H9 (cell line): ENCODE measurements around the gene DCDC2C. TPM values are rescaled to one million over a fixed set of nuclear protein-coding genes. Genes with fewer than 3 reads are reported as not detected.

Source experiments
- DNase-seq: peaks from one replicate; pipeline ENCODE4 v3.0.0-alpha.2; 2017
- H2AFZ ChIP-seq: one replicate; pipeline ENCODE4 v1.6.1; 2013; ENCODE audit warnings: mild to moderate bottlenecking, low read length, control low read depth, moderate library complexity
- H2AK5ac ChIP-seq: 2 replicates; pipeline ENCODE4 v1.6.1; 2013; ENCODE audit warnings: low read length, control low read depth, mixed read lengths; ENCODE audit not compliant: insufficient read length
- H2BK120ac ChIP-seq: one replicate; pipeline ENCODE4 v1.6.1; 2013; ENCODE audit warnings: low read depth, mild to moderate bottlenecking, low read length, control low read depth, inconsistent platforms; ENCODE audit not compliant: poor library complexity, severe bottlenecking
- H2BK12ac ChIP-seq: 2 replicates; pipeline ENCODE4 v1.6.1; 2013; ENCODE audit warnings: low read length, control low read depth, mixed read lengths, low read depth; ENCODE audit not compliant: insufficient read length
- H2BK15ac ChIP-seq: 2 replicates; pipeline ENCODE4 v1.6.1; 2013; ENCODE audit warnings: low read depth, low read length, control low read depth
- H2BK20ac ChIP-seq: one replicate; pipeline ENCODE4 v1.6.1; 2013; ENCODE audit warnings: low read depth, mild to moderate bottlenecking, low read length, control low read depth, inconsistent platforms; ENCODE audit not compliant: poor library complexity, severe bottlenecking
- H2BK5ac ChIP-seq: 2 replicates; pipeline ENCODE4 v1.6.1; 2013; ENCODE audit warnings: low read length, control low read depth, mixed read lengths; ENCODE audit not compliant: insufficient read length
- H3K14ac ChIP-seq: 2 replicates; pipeline ENCODE4 v1.6.1; 2013; ENCODE audit warnings: low read length, control low read depth; ENCODE audit not compliant: insufficient read depth
- H3K18ac ChIP-seq: 2 replicates; pipeline ENCODE4 v1.6.1; 2013; ENCODE audit warnings: low read depth, mild to moderate bottlenecking, mixed read lengths, low read length, control low read depth; ENCODE audit not compliant: insufficient read length
- H3K23ac ChIP-seq: 2 replicates; pipeline ENCODE4 v1.6.1; 2013; ENCODE audit warnings: low read length, control low read depth, mixed read lengths, low read depth; ENCODE audit not compliant: insufficient read length
- H3K23me2 ChIP-seq: 2 replicates; pipeline ENCODE4 v1.6.1; 2013; ENCODE audit warnings: low read depth, mild to moderate bottlenecking, mixed read lengths, low read length, control low read depth; ENCODE audit not compliant: insufficient read length, poor library complexity, severe bottlenecking
- H3K27ac ChIP-seq: 2 replicates; pipeline ENCODE4 v1.5.1; 2013; ENCODE audit warnings: low read length, control low read depth, mixed read lengths, low read depth; ENCODE audit not compliant: insufficient read length
- H3K27me3 ChIP-seq: 2 replicates; pipeline ENCODE4 v1.6.1; 2013; ENCODE audit warnings: low read length, control low read depth, inconsistent platforms; ENCODE audit not compliant: insufficient read depth
- H3K4ac ChIP-seq: 2 replicates; pipeline ENCODE4 v1.6.1; 2013; ENCODE audit warnings: low read depth, mild to moderate bottlenecking, control low read depth, inconsistent platforms, low read length, moderate library complexity
- H3K4me1 ChIP-seq: 2 replicates; pipeline ENCODE4 v1.6.1; 2013; ENCODE audit warnings: low read length, control low read depth, inconsistent platforms; ENCODE audit not compliant: insufficient read depth
- H3K4me2 ChIP-seq: 2 replicates; pipeline ENCODE4 v1.6.1; 2013; ENCODE audit warnings: low read length, control low read depth, mixed read lengths; ENCODE audit not compliant: insufficient read length, insufficient read depth
- H3K56ac ChIP-seq: 2 replicates; pipeline ENCODE4 v1.6.1; 2013; ENCODE audit warnings: low read depth, mild to moderate bottlenecking, mixed read lengths, low read length, control low read depth; ENCODE audit not compliant: insufficient read length
- H3K79me1 ChIP-seq: 2 replicates; pipeline ENCODE4 v1.6.1; 2013; ENCODE audit warnings: low read depth, mild to moderate bottlenecking, moderate library complexity, low read length, control low read depth, inconsistent platforms; ENCODE audit not compliant: insufficient read depth, poor library complexity, severe bottlenecking
- H3K79me2 ChIP-seq: 2 replicates; pipeline ENCODE4 v1.6.1; 2013; ENCODE audit warnings: low read length, control low read depth, inconsistent platforms; ENCODE audit not compliant: insufficient read depth
- H3K9ac ChIP-seq: 2 replicates; pipeline ENCODE4 v1.6.1; 2013; ENCODE audit warnings: low read length, control low read depth, mixed read lengths; ENCODE audit not compliant: insufficient read length; ENCODE audit errors: extremely low read depth
- H3K9me3 ChIP-seq: one replicate; pipeline ENCODE4 v1.6.1; 2013; ENCODE audit warnings: low read depth, low read length, inconsistent platforms; ENCODE audit not compliant: control insufficient read depth
- H3T11ph ChIP-seq: one replicate; pipeline ENCODE4 v1.6.1; 2013; ENCODE audit warnings: mild to moderate bottlenecking, low read length, control low read depth, inconsistent platforms
- H4K20me1 ChIP-seq: one replicate; pipeline ENCODE4 v1.6.1; 2013; ENCODE audit not compliant: control insufficient read depth, insufficient read length, insufficient read depth
- H4K5ac ChIP-seq: 2 replicates; pipeline ENCODE4 v1.6.1; 2013; ENCODE audit warnings: low read depth, mild to moderate bottlenecking, mixed read lengths, low read length, control low read depth; ENCODE audit not compliant: insufficient read length
- H4K8ac ChIP-seq: replicated peaks from 2 replicates; pipeline ENCODE4 v1.6.1; 2013; ENCODE audit warnings: low read length, control low read depth, mixed read lengths, low read depth; ENCODE audit not compliant: insufficient read length
- H4K91ac ChIP-seq: 2 replicates; pipeline ENCODE4 v1.6.1; 2013; ENCODE audit warnings: low read depth, mild to moderate bottlenecking, moderate library complexity, mixed read lengths, low read length, control low read depth; ENCODE audit not compliant: insufficient read length
- H3K27ac Mint-ChIP-seq, 3 experiments: 2 replicates in 2 of 3; 3 replicates in 1 of 3; pipeline ENCODE4 v1.8.0; 2020 to 2021; ENCODE audit warnings: mixed read lengths in 3 of 3, mild to moderate bottlenecking in 1 of 3, moderate library complexity in 1 of 3
- H3K27me3 Mint-ChIP-seq: 2 replicates; pipeline ENCODE4 v1.8.0; 2021; ENCODE audit warnings: low read depth, mild to moderate bottlenecking, moderate library complexity, mixed read lengths
- H3K36me3 Mint-ChIP-seq, 3 experiments: 2 replicates in 2 of 3; 3 replicates in 1 of 3; pipeline ENCODE4 v1.8.0; 2020 to 2021; ENCODE audit warnings: low read depth in 3 of 3, mixed read lengths in 3 of 3; ENCODE audit not compliant: insufficient read depth in 1 of 3
- H3K4me1 Mint-ChIP-seq, 2 experiments: 2 replicates each; pipeline ENCODE4 v1.8.0; 2020; ENCODE audit warnings: mixed read lengths in 2 of 2
- H3K4me3 Mint-ChIP-seq, 2 experiments: 2 replicates in 1 of 2; 3 replicates in 1 of 2; pipeline ENCODE4 v1.8.0; 2020 to 2021; ENCODE audit warnings: mild to moderate bottlenecking in 2 of 2, mixed read lengths in 2 of 2, moderate library complexity in 1 of 2
- H3K9me3 Mint-ChIP-seq, 2 experiments: 2 replicates in 1 of 2; 3 replicates in 1 of 2; pipeline ENCODE4 v1.8.0; 2020; ENCODE audit warnings: mild to moderate bottlenecking in 2 of 2, mixed read lengths in 2 of 2, moderate library complexity in 1 of 2
- WGBS: extraction: QIAGEN DNeasy Blood & Tissue Kit; methylation state at CpG from one replicate; pipeline ENCODE4 v1.1.7; 2013; ENCODE audit warnings: missing lambda C conversion rate, low lambda C conversion rate, mixed read lengths; ENCODE audit not compliant: insufficient read length; ENCODE audit errors: extremely low coverage; 5-methylcytosine and 5-hydroxymethylcytosine counted together
- total RNA-seq: library from RNA; stranded (reverse); gene quantifications from 2 replicates; pipeline ENCODE4 v1.2.1, GENCODE V29; 2021
- TF ChIP-seq, protein P1 (sequence below): fragments of 200-600 bp; sonication (generic); conservative IDR thresholded peaks from 3 replicates; pipeline ENCODE4 v1.8.0; 2021; ENCODE audit warnings: antibody characterized with exemption, mild to moderate bottlenecking

DCDC2C gene
- total RNA-seq, 1 experiment from 2014 or later, result not detected

DNA sequence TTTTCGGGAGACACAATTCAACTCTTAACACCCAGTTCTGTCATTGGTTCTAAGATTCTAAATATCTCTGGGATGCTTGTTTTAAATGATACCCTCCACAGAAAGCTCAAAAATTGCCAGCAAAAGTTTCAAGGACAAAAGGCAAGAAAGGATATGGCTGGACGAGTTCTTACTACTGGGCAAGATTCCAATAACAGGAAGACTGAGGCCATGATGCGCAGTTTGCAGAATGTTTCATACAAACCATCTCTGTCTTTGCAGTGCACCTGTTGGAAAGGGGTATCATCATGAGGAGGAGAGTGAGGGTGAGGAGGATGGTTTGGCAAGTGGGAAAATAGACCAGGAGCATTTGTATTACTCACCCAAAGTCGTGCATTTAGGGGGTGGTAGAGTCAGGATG lies 172.8 kb downstream of the DCDC2C start:
- no peak for DNase-seq
- Histone ChIP-seq H3K56ac (no peak overlapping the region), H3K4me2 (no peak overlapping the region), H2AK5ac (no peak overlapping the region), H2BK120ac (no peak overlapping the region), H3K23ac (no peak overlapping the region), H3K9ac (no peak overlapping the region), H3K4me1 (no peaks in the 10 kb centered on the region), H4K8ac (no peak overlapping the region), H3K23me2 (no peaks in the 10 kb centered on the region), H4K91ac (no peak overlapping the region), H2AFZ (no peak overlapping the region), H4K20me1 (no peaks in the 10 kb centered on the region), H3T11ph (no peak overlapping the region), H3K79me1 (no peaks in the 10 kb centered on the region), H3K79me2 (no peaks in the 10 kb centered on the region), H3K14ac (no peak overlapping the region), H3K18ac (no peak overlapping the region), H2BK5ac (no peak overlapping the region), H2BK12ac (no peak overlapping the region), H3K27ac (no peak overlapping the region), H2BK15ac (no peak overlapping the region), H2BK20ac (no peak overlapping the region), H4K5ac (no peak overlapping the region), H3K27me3 (no peaks in the 10 kb centered on the region), H3K4ac (no peak overlapping the region), H3K9me3 (no peaks in the 10 kb centered on the region)
- H3K36me3 Mint-ChIP-seq, result peaks cover 0 to 3% (median 0%) of the 10 kb centered on the region in 3 experiments; a peak in 1 of 7 replicates
- peaks cover 0 to 7% of the 10 kb centered on the region in 2 experiments; a peak in 4 of 5 replicates for H3K9me3 Mint-ChIP-seq
- no CpG with 5 or more reads among the region's 4 CpGs for WGBS
- H3K4me1 Mint-ChIP-seq, result no peaks in the 10 kb centered on the region
- H3K27me3 Mint-ChIP-seq, result peaks cover 2% of the 10 kb centered on the region; the same call in 1 of the 2 replicates
- TF ChIP-seq, protein P1, sequence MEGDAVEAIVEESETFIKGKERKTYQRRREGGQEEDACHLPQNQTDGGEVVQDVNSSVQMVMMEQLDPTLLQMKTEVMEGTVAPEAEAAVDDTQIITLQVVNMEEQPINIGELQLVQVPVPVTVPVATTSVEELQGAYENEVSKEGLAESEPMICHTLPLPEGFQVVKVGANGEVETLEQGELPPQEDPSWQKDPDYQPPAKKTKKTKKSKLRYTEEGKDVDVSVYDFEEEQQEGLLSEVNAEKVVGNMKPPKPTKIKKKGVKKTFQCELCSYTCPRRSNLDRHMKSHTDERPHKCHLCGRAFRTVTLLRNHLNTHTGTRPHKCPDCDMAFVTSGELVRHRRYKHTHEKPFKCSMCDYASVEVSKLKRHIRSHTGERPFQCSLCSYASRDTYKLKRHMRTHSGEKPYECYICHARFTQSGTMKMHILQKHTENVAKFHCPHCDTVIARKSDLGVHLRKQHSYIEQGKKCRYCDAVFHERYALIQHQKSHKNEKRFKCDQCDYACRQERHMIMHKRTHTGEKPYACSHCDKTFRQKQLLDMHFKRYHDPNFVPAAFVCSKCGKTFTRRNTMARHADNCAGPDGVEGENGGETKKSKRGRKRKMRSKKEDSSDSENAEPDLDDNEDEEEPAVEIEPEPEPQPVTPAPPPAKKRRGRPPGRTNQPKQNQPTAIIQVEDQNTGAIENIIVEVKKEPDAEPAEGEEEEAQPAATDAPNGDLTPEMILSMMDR, result no peak
- H3K4me3 Mint-ChIP-seq, result no peak overlapping the region
- no peak overlapping the region for H3K27ac Mint-ChIP-seq
